ENCODE results near the gene KDM3A. TPM values are rescaled to one million over a fixed set of nuclear protein-coding genes. Genes with fewer than 3 reads are reported as not detected.

The KDM3A gene
- total and polyA plus RNA-seq, 9 of the 15 experiments (the other 6 are each of a cell fraction or from before 2014, with no cell fraction given): 7.5 to 95.4 (median 24.8) TPM

GRCh38 chr2:86442642-86443005 is 1.5 kb downstream of the KDM3A start:
- peak overlapping the region; percentile 81 for H3K27ac ChIP-seq (ENCODE audit: extremely low read depth, low read depth, low read length)
- peaks cover 16% of the 10 kb centered on the region for H3K9me3 ChIP-seq (replicated peaks; ENCODE audit: control insufficient read depth, insufficient read depth, low read depth, low read length)
- peak overlapping the region; percentile 58 for H3K4me3 ChIP-seq
- 5% methylated on average over 5 of the region's 5 CpGs for WGBS (ENCODE audit: insufficient coverage, low coverage, missing lambda C conversion rate)
- H3K79me2 ChIP-seq (ENCODE audit: control insufficient read depth, insufficient read depth, low read length): peaks cover 58% of the 10 kb centered on the region
- in situ Hi-C loops (cut with MboI) (no loop called here), intact Hi-C loops (cut with micrococcal nuclease) (loop anchor here (5.0 kb wide), 2 partner anchors 45 to 180 kb away; partner anchors contain the start of gene RNF103)
- H3K4me1 ChIP-seq (replicated peaks in 1 of 2; ENCODE audit: control insufficient read depth in 2 of 2, insufficient read depth in 2 of 2, low read length in 2 of 2): peaks cover 5 to 11% of the 10 kb centered on the region in 2 experiments; a peak in 4 of 5 replicates
- no peaks in the 10 kb centered on the region for H3K9me1 ChIP-seq (ENCODE audit: control insufficient read depth, insufficient read depth, low read length)
- no TSS peak for BruUV-seq (replicated peaks)
- ChIA-PET CTCF (ENCODE audit: low intra/inter-chr PET ratio) (no interaction called here), POLR2A (interaction anchor here (0.5 to 3.0 kb wide), 14 partner anchors 8 to 947 kb away, joined by 3 to 26 read pairs (median 4); partner anchors contain the start of gene IMMT)
- H2AFZ ChIP-seq (ENCODE audit: low read depth, low read length): 0 out of 2 replicates have a peak overlapping the region, but pooled peaks have one; percentile 76
- H3K4me2 ChIP-seq (ENCODE audit: insufficient read depth, low read length): peak overlapping the region; percentile 89
- FAIRE-seq (peak; percentile 92), ATAC-seq (peak; percentile 91), DNase-seq (ENCODE audit: extremely low read depth in 1 of 4, low spot score in 3 of 4) (peak; percentile 21 to 91 (median 55))
- peaks cover 18% of the 10 kb centered on the region for H4K20me1 ChIP-seq (replicated peaks; ENCODE audit: control insufficient read depth, insufficient read depth, low read length)
- H3K36me3 ChIP-seq (ENCODE audit: control insufficient read depth, insufficient read depth, low read length): peaks cover 40% of the 10 kb centered on the region; the same call in 2 of the 3 replicates
- peak overlapping the region in 1 of 2 experiments; percentile 78; a peak in 2 of 4 replicates for H3K9ac ChIP-seq (ENCODE audit: insufficient read depth in 1 of 2, low read depth in 2 of 2, low read length in 2 of 2)
- H3K27me3 ChIP-seq (ENCODE audit: control insufficient read depth in 2 of 2, insufficient read depth in 2 of 2, low read length in 2 of 2): no peaks in the 10 kb centered on the region
- TF ChIP-seq ZNF696 (CRISPR knock-in tag; conservative IDR thresholded peaks at IDR 0.05): no peak
- no peak for TF ChIP-seq SRSF7 (optimal IDR thresholded peaks at IDR 0.05; ENCODE audit: low read depth, low read length)
- peak in 1 of 2 experiments; percentile 15; a peak in 2 of 4 replicates for TF ChIP-seq NRF1 (conservative IDR thresholded peaks at IDR 0.05 in 1 of 2, IDR thresholded peaks at IDR 0.05 in 1 of 2)
- TF ChIP-seq NFATC3 (IDR thresholded peaks at IDR 0.05): 0 out of 2 replicates have a peak, but pooled peaks have one; percentile 7
- no peak for TF ChIP-seq POLR3G (IDR thresholded peaks at IDR 0.05; ENCODE audit: extremely low read depth, insufficient read length, insufficient replicate concordance)
- TF ChIP-seq POLR2B (IDR thresholded peaks at IDR 0.05; ENCODE audit: low read depth, partially characterized antibody): no peak
- peak; percentile 27; the same call in 1 of the 2 replicates for TF ChIP-seq ELF4 (CRISPR knock-in tag; IDR thresholded peaks at IDR 0.05)
- TF ChIP-seq RCOR1 (IDR thresholded peaks at IDR 0.05; ENCODE audit: borderline replicate concordance in 1 of 2, low read depth in 2 of 2, low read length in 2 of 2): peak in 1 of 2 experiments; percentile 30; a peak in 1 of 4 replicates
- peak; percentile 95 for TF ChIP-seq ZFP36 (IDR thresholded peaks at IDR 0.05; ENCODE audit: low read depth, low read length, partially characterized antibody)
- no peak for TF ChIP-seq ZNF551 (CRISPR knock-in tag; IDR thresholded peaks at IDR 0.05)
- TF ChIP-seq BACH1 (tag; IDR thresholded peaks at IDR 0.05): no peak
- TF ChIP-seq U2AF2 (optimal IDR thresholded peaks at IDR 0.05; ENCODE audit: low read depth, low read length): no peak
- TF ChIP-seq SLC30A9 (CRISPR knock-in tag; IDR thresholded peaks at IDR 0.05): no peak
- TF ChIP-seq HDGF (IDR thresholded peaks at IDR 0.05): 0 out of 2 replicates have a peak, but pooled peaks have one; percentile 37
- peak; percentile 67 for TF ChIP-seq EGR1 (conservative IDR thresholded peaks at IDR 0.05)
- TF ChIP-seq KAT7 (CRISPR knock-in tag; IDR thresholded peaks at IDR 0.05; ENCODE audit: borderline replicate concordance): no peak
- no peak for TF ChIP-seq BRD4 (IDR thresholded peaks at IDR 0.05)
- no peak for TF ChIP-seq KLF16 (IDR thresholded peaks at IDR 0.05)
- TF ChIP-seq ZNF384 (IDR thresholded peaks at IDR 0.05; ENCODE audit: low read depth, low read length): 0 out of 2 replicates have a peak, but pooled peaks have one; percentile 9
- TF ChIP-seq SRF (CRISPR knock-in tag; IDR thresholded peaks at IDR 0.05): peak; percentile 96 to 99
- TF ChIP-seq JUND (IDR thresholded peaks at IDR 0.05; ENCODE audit: borderline replicate concordance, low read depth, low read length): peak; percentile 20; the same call in 1 of the 2 replicates
- TF ChIP-seq JUND (tag; IDR thresholded peaks at IDR 0.05; ENCODE audit: borderline replicate concordance, low read depth, low read length): no peak
- no peak for TF ChIP-seq POLR2G (IDR thresholded peaks at IDR 0.05; ENCODE audit: low read depth, low read length)
- TF ChIP-seq ZNF184 (CRISPR knock-in tag; IDR thresholded peaks at IDR 0.05): no peak
- peak in 1 of 2 experiments; percentile 32; a peak in 1 of 4 replicates for TF ChIP-seq FOXK2 (conservative IDR thresholded peaks at IDR 0.05 in 1 of 2, IDR thresholded peaks at IDR 0.05 in 1 of 2; ENCODE audit: low read depth in 2 of 2)
- no peak for TF ChIP-seq SAFB2 (IDR thresholded peaks at IDR 0.05; ENCODE audit: borderline replicate concordance, low read depth, low read length, severe bottlenecking)
- TF ChIP-seq ZEB2 (IDR thresholded peaks at IDR 0.05): no peak
- no peak for TF ChIP-seq SMARCC2 (IDR thresholded peaks at IDR 0.05; ENCODE audit: low read depth)
